K562 treated with DMSO at 1 percent for 4 hours (cell line): Measurements from ENCODE around the gene ZCCHC2. TPM values are rescaled to one million over a fixed set of nuclear protein-coding genes. Genes with fewer than 3 reads are reported as not detected.

Experiments used
- total RNA-seq: library from RNA; unstranded; fragments of 300-600 nt; gene quantifications from 2 replicates; pipeline ENCODE4 v1.2.3, GENCODE V29; 2022; ENCODE audit not compliant: insufficient read depth

ZCCHC2 gene
- 3.4 and 4.2 TPM in 2 replicates for total RNA-seq

DNA sequence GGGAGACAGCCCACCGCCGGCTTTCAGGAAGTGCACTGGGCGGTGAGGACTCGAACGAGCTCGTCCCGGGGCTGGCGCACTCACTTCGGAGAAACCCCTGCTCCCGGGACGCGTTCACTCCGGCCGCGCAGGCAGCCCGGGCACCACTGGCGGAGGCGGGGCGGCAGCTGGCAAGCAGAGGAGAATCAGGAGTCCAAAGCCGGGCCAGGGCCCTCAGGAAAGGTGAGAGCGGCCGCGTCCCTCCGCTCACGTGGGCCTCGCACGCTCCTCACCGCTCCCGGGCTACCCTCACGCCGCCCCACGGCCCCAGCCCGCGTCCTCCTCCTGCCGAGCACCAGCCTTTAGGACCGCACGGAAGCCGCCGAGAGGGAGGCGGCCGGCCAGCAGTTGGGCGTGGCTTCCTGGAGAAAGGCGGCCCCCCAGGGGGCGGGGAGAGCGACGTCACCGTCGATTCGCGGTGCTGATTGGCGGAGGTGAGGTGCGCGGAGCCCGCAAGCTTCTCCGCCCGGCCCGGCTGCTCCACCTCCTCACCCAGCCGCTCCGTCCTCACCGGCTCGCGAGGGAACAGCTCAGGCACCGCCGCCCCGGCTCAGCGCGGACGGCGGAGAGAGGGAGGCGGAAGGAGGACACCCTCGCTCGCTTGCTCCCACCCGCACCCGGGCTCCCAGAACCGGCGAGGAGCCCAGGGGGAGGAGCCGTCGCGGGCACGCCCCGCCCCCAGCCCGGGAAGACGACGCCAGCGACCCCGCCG is at the start of gene ZCCHC2:
Gene ZCCHC2, plus strand, starts transcription at position 522 of the 751 bp plus-strand sequence. CDS start 400 bp downstream, outside the sequence.

Other genes starting within 250 kb of the ZCCHC2 start
- not detected in 2 replicates for gene TNFRSF11A, start 197.7 kb upstream of the ZCCHC2 start, total RNA-seq
- 6.9 and 7.8 TPM in 2 replicates for gene PHLPP1, start 192.5 kb downstream of the ZCCHC2 start, total RNA-seq